GM23338 (cell line): Measurements from ENCODE around the gene CANX. TPM values are rescaled to one million over a fixed set of nuclear protein-coding genes. Genes with fewer than 3 reads are reported as not detected.

Experiments used
- ATAC-seq: fragments of 200-7000 bp; cut with Tn5 transposase; 3 replicates; pipeline ENCODE4 v1.9.1; 2020
- DNase-seq: peaks from one replicate; pipeline ENCODE4 v3.0.0-alpha.2; 2015; ENCODE audit warnings: low spot score
- H2AFZ ChIP-seq: fragments of 200-600 bp; sonication (generic); 2 replicates; pipeline ENCODE4 v1.8.0; 2016; ENCODE audit warnings: antibody characterized with exemption, mild to moderate bottlenecking, moderate library complexity
- H3F3A ChIP-seq: fragments of 200-600 bp; sonication (generic); replicated peaks from 2 replicates; pipeline ENCODE4 v1.8.0; 2017; ENCODE audit warnings: antibody characterized with exemption, mixed run types, low read depth
- H3K27ac ChIP-seq: fragments of 200-600 bp; sonication (generic); 2 replicates; pipeline ENCODE4 v1.6.1; 2016; ENCODE audit warnings: low read depth
- H3K27me3 ChIP-seq: fragments of 200-600 bp; sonication (generic); 2 replicates; pipeline ENCODE4 v1.8.0; 2016; ENCODE audit warnings: mild to moderate bottlenecking, mixed run types, moderate library complexity; ENCODE audit not compliant: insufficient read depth
- H3K36me3 ChIP-seq: fragments of 200-600 bp; sonication (generic); 2 replicates; pipeline ENCODE4 v1.8.0; 2016; ENCODE audit warnings: mild to moderate bottlenecking; ENCODE audit not compliant: insufficient read depth
- H3K4me1 ChIP-seq: fragments of 200-600 bp; sonication (generic); 2 replicates; pipeline ENCODE4 v1.8.0; 2016; ENCODE audit warnings: mild to moderate bottlenecking, moderate library complexity; ENCODE audit not compliant: insufficient read depth
- H3K4me2 ChIP-seq: fragments of 200-600 bp; sonication (generic); 2 replicates; pipeline ENCODE4 v1.7.1; 2017; ENCODE audit warnings: mixed run types
- H3K4me3 ChIP-seq: fragments of 200-600 bp; sonication (generic); 2 replicates; pipeline ENCODE4 v1.6.1; 2016; ENCODE audit warnings: mixed run types
- H3K79me2 ChIP-seq: fragments of 200-600 bp; sonication (generic); replicated peaks from 2 replicates; pipeline ENCODE4 v1.8.0; 2017; ENCODE audit warnings: mild to moderate bottlenecking; ENCODE audit not compliant: insufficient read depth
- H3K9me2 ChIP-seq: fragments of 200-600 bp; sonication (generic); 2 replicates; pipeline ENCODE4 v1.8.0; 2017; ENCODE audit not compliant: insufficient read depth
- H4K20me1 ChIP-seq: fragments of 200-600 bp; sonication (generic); replicated peaks from 2 replicates; pipeline ENCODE4 v1.8.0; 2017; ENCODE audit warnings: mild to moderate bottlenecking; ENCODE audit not compliant: insufficient read depth
- H3K27ac Mint-ChIP-seq: 2 replicates; pipeline ENCODE4 v1.8.0; 2020; ENCODE audit warnings: inconsistent platforms, mild to moderate bottlenecking, moderate library complexity, mixed read lengths
- H3K27me3 Mint-ChIP-seq: 3 replicates; pipeline ENCODE4 v1.8.0; 2022; ENCODE audit warnings: low read depth, mild to moderate bottlenecking, moderate library complexity, mixed read lengths, inconsistent platforms; ENCODE audit not compliant: insufficient read depth, poor library complexity
- H3K36me3 Mint-ChIP-seq: 3 replicates; pipeline ENCODE4 v1.8.0; 2021; ENCODE audit warnings: low read depth, mild to moderate bottlenecking, inconsistent platforms, moderate library complexity, mixed read lengths
- H3K4me1 Mint-ChIP-seq: 3 replicates; pipeline ENCODE4 v1.8.0; 2020; ENCODE audit warnings: mild to moderate bottlenecking, inconsistent platforms, mixed read lengths
- H3K4me3 Mint-ChIP-seq: 3 replicates; pipeline ENCODE4 v1.8.0; 2021; ENCODE audit warnings: moderate library complexity, mild to moderate bottlenecking, inconsistent platforms, mixed read lengths
- H3K9me3 Mint-ChIP-seq: 3 replicates; pipeline ENCODE4 v1.8.0; 2020; ENCODE audit warnings: moderate library complexity, mild to moderate bottlenecking, inconsistent platforms, mixed read lengths
- EZH2 ChIP-seq: fragments of 200-600 bp; sonication (generic); IDR thresholded peaks from one replicate; pipeline ENCODE4 v1.8.0; 2017; ENCODE audit warnings: antibody characterized with exemption, mild to moderate bottlenecking, low read depth; ENCODE audit not compliant: unreplicated experiment
- EZH2phosphoT487 ChIP-seq: fragments of 200-600 bp; sonication (generic); IDR thresholded peaks from one replicate; pipeline ENCODE4 v1.8.1; 2018; ENCODE audit warnings: antibody characterized with exemption; ENCODE audit not compliant: unreplicated experiment
- JUNB ChIP-seq: IDR thresholded peaks from one replicate; pipeline ENCODE4 v1.6.1; 2016; ENCODE audit warnings: antibody characterized with exemption; ENCODE audit not compliant: unreplicated experiment
- NANOG ChIP-seq: IDR thresholded peaks from 2 replicates; pipeline ENCODE4 v1.6.1; 2016; ENCODE audit warnings: antibody characterized with exemption, borderline replicate concordance
- STAT1 ChIP-seq: IDR thresholded peaks from one replicate; pipeline ENCODE4 v1.6.1; 2016; ENCODE audit warnings: antibody characterized with exemption; ENCODE audit not compliant: unreplicated experiment
- polyA plus RNA-seq: library from polyadenylated mRNA; unstranded; fragments of >200 nt; fragmentation: Nextera tagmentation; extraction: Ambion mirVana; gene quantifications from 2 replicates; pipeline ENCODE4 v1.2.1, GENCODE V29; 2016
- total RNA-seq: library from RNA; depleted of rRNA; stranded (reverse); fragments of >200 nt; shearing (Covaris generic); gene quantifications from 2 replicates; pipeline ENCODE4 v1.2.3, GENCODE V29; 2014
- TF ChIP-seq, protein P1 (sequence below): fragments of 250-450 bp; sonication (Bioruptor Pico); IDR thresholded peaks from 2 replicates; pipeline ENCODE4 v1.5.0; 2020; ENCODE audit warnings: mild to moderate bottlenecking, moderate library complexity
- TF ChIP-seq, protein P2 (sequence below): IDR thresholded peaks from 2 replicates; pipeline ENCODE4 v1.6.1; 2016; ENCODE audit warnings: antibody characterized with exemption
- TF ChIP-seq, protein P3 (sequence below), 2 experiments: fragments of 200-600 bp in 1 of 2; sonication (generic) in 1 of 2; conservative IDR thresholded peaks; 2 replicates each; pipeline versions ENCODE4 v1.5.1 to v1.6.1; 2016 to 2017; ENCODE audit warnings: antibody characterized with exemption in 2 of 2, low read depth in 2 of 2, mild to moderate bottlenecking in 2 of 2, moderate library complexity in 1 of 2

CANX gene
- total and polyA plus RNA-seq, 2 experiments from 2014 or later, result 177 to 530 TPM

DNA sequence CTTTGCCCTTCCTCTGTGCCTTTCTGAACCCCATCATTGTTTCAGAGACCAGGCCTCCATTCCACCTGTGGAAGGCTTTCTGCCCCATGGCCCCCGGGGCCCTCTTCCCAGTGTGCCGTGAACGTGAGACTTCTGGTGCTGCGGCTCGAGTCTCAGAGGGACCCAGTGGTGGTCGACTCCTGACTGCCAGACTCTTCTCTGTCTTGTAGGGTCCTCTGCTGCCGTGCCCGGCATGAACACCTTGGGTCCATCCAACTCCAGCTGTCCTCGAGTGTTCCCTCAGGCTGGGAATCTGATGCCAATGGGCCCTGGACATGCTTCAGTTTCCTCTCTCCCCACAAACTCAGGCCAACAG lies 74.9 kb downstream of the CANX start (continued):
- TF ChIP-seq, protein P1, sequence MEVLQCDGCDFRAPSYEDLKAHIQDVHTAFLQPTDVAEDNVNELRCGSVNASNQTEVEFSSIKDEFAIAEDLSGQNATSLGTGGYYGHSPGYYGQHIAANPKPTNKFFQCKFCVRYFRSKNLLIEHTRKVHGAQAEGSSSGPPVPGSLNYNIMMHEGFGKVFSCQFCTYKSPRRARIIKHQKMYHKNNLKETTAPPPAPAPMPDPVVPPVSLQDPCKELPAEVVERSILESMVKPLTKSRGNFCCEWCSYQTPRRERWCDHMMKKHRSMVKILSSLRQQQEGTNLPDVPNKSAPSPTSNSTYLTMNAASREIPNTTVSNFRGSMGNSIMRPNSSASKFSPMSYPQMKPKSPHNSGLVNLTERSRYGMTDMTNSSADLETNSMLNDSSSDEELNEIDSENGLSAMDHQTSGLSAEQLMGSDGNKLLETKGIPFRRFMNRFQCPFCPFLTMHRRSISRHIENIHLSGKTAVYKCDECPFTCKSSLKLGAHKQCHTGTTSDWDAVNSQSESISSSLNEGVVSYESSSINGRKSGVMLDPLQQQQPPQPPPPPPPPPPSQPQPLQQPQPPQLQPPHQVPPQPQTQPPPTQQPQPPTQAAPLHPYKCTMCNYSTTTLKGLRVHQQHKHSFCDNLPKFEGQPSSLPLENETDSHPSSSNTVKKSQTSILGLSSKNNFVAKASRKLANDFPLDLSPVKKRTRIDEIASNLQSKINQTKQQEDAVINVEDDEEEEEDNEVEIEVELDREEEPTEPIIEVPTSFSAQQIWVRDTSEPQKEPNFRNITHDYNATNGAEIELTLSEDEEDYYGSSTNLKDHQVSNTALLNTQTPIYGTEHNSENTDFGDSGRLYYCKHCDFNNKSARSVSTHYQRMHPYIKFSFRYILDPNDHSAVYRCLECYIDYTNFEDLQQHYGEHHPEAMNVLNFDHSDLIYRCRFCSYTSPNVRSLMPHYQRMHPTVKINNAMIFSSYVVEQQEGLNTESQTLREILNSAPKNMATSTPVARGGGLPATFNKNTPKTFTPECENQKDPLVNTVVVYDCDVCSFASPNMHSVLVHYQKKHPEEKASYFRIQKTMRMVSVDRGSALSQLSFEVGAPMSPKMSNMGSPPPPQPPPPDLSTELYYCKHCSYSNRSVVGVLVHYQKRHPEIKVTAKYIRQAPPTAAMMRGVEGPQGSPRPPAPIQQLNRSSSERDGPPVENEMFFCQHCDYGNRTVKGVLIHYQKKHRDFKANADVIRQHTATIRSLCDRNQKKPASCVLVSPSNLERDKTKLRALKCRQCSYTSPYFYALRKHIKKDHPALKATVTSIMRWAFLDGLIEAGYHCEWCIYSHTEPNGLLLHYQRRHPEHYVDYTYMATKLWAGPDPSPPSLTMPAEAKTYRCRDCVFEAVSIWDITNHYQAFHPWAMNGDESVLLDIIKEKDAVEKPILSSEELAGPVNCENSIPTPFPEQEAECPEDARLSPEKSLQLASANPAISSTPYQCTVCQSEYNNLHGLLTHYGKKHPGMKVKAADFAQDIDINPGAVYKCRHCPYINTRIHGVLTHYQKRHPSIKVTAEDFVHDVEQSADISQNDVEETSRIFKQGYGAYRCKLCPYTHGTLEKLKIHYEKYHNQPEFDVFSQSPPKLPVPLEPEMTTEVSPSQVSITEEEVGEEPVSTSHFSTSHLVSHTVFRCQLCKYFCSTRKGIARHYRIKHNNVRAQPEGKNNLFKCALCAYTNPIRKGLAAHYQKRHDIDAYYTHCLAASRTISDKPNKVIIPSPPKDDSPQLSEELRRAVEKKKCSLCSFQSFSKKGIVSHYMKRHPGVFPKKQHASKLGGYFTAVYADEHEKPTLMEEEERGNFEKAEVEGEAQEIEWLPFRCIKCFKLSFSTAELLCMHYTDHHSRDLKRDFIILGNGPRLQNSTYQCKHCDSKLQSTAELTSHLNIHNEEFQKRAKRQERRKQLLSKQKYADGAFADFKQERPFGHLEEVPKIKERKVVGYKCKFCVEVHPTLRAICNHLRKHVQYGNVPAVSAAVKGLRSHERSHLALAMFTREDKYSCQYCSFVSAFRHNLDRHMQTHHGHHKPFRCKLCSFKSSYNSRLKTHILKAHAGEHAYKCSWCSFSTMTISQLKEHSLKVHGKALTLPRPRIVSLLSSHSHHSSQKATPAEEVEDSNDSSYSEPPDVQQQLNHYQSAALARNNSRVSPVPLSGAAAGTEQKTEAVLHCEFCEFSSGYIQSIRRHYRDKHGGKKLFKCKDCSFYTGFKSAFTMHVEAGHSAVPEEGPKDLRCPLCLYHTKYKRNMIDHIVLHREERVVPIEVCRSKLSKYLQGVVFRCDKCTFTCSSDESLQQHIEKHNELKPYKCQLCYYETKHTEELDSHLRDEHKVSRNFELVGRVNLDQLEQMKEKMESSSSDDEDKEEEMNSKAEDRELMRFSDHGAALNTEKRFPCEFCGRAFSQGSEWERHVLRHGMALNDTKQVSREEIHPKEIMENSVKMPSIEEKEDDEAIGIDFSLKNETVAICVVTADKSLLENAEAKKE, result no peak

DNA sequence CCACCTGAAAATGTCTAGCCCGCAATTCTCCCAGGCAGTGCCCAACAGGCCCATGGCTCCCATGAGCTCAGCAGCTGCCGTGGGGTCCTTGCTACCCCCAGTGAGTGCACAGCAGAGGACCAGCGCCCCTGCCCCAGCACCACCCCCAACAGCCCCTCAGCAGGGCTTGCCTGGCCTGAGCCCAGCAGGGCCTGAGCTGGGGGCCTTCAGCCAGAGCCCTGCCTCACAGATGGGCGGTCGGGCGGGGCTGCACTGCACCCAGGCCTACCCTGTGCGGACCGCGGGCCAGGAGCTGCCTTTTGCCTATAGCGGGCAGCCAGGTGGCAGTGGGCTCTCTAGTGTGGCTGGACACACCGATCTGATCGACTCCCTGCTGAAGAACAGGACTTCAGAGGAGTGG lies 75.7 kb downstream of the CANX start:
- peaks cover 13% of the 10 kb centered on the region; the same call in 1 of the 2 replicates for H3F3A ChIP-seq
- no peak overlapping the region for H3K4me2 ChIP-seq
- no peak overlapping the region for H3K4me3 Mint-ChIP-seq
- no peaks in the 10 kb centered on the region for H3K4me1 Mint-ChIP-seq
- H3K4me3 ChIP-seq, result no peak overlapping the region
- no peaks in the 10 kb centered on the region for H3K9me2 ChIP-seq
- peaks cover 8% of the 10 kb centered on the region for H3K27me3 Mint-ChIP-seq
- H3K36me3 Mint-ChIP-seq, result peaks cover 83% of the 10 kb centered on the region
- DNase-seq (no peak), ATAC-seq (peak; percentile 26; the same call in 1 of the 3 replicates)
- H3K27ac Mint-ChIP-seq, result no peak overlapping the region
- H3K36me3 ChIP-seq, result peaks cover 54% of the 10 kb centered on the region
- peaks cover 21% of the 10 kb centered on the region for H4K20me1 ChIP-seq
- H3K9me3 Mint-ChIP-seq, result no peaks in the 10 kb centered on the region
- H3K27me3 ChIP-seq, result no peaks in the 10 kb centered on the region
- no peak overlapping the region for H2AFZ ChIP-seq
- H3K4me1 ChIP-seq, result no peaks in the 10 kb centered on the region
- no peaks in the 10 kb centered on the region for H3K79me2 ChIP-seq
- H3K27ac ChIP-seq, result no peak overlapping the region
- no peak for TF ChIP-seq EZH2phosphoT487
- TF ChIP-seq EZH2, result no peak
- no peak for TF ChIP-seq NANOG
- TF ChIP-seq, protein P2, sequence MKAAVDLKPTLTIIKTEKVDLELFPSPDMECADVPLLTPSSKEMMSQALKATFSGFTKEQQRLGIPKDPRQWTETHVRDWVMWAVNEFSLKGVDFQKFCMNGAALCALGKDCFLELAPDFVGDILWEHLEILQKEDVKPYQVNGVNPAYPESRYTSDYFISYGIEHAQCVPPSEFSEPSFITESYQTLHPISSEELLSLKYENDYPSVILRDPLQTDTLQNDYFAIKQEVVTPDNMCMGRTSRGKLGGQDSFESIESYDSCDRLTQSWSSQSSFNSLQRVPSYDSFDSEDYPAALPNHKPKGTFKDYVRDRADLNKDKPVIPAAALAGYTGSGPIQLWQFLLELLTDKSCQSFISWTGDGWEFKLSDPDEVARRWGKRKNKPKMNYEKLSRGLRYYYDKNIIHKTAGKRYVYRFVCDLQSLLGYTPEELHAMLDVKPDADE, result no peak
- TF ChIP-seq, protein P3, sequence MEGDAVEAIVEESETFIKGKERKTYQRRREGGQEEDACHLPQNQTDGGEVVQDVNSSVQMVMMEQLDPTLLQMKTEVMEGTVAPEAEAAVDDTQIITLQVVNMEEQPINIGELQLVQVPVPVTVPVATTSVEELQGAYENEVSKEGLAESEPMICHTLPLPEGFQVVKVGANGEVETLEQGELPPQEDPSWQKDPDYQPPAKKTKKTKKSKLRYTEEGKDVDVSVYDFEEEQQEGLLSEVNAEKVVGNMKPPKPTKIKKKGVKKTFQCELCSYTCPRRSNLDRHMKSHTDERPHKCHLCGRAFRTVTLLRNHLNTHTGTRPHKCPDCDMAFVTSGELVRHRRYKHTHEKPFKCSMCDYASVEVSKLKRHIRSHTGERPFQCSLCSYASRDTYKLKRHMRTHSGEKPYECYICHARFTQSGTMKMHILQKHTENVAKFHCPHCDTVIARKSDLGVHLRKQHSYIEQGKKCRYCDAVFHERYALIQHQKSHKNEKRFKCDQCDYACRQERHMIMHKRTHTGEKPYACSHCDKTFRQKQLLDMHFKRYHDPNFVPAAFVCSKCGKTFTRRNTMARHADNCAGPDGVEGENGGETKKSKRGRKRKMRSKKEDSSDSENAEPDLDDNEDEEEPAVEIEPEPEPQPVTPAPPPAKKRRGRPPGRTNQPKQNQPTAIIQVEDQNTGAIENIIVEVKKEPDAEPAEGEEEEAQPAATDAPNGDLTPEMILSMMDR (conservative IDR thresholded peaks at IDR 0.05; ENCODE audit: low read depth in 2 of 2), result no peak
- TF ChIP-seq STAT1, result no peak
- no peak for TF ChIP-seq JUNB
